Measurements from ENCODE around the gene MBLAC2.
A peak's percentile ranks its signal among the peaks of the same experiment; 100 is the strongest.

MBLAC2 gene

DNA sequence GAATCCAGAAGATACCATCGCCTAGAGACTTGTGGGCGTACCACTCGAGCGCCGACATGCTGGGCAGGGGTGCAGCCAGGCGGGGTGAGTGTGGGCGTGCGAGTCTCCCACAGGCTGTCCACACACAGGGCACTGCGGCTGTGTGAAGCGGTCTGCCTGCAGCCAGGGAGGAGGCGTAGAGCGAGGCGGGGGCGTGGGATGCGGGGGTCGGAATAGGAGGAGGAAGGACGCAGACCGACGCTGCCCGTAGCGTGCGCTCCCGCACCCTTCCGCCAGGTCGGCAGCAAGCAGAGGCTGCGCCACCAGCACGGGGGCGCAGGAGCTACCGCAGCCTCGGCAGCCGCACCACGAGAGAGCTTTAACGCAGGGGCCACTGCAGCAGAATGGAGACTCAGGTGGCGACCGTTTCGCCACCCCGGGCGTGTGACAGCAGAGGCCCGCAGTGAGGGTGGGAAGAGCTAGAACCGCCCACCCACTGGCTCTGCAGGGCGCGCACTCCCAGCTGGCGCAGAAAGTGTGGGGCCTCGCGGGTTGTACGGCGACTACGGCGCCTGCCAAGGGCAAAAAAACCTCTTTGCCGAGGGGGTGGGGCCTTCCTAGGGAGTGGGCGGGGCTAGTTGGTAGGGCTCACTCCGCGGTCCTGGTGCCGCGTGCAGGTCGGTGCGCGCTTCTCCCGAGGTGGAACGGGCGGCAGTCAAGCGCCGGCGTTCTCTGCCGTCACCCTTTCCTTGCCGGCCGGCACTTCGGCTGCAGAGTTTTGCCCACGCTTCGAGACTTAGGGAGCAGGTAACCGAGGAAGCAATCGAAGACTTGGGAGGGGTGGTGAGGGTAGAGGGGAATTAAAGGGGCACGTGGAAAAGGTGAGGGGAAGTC lies at the start of gene MBLAC2, which contains the start of gene POLR3G:
TSS of gene MBLAC2 (minus strand) at position 537 of the 873 bp plus-strand sequence. CDS start at position 58, 479 bp downstream.
TSS of gene POLR3G (plus strand) at position 630 of the 873 bp plus-strand sequence. CDS start 10,704 bp downstream, outside the sequence.
- H3K4me1 ChIP-seq (ENCODE audit: insufficient read depth, low read length): peaks cover 19% of the 10 kb centered on the region
- H3K9me3 ChIP-seq (ENCODE audit: control insufficient read depth, insufficient read depth, low read length): no peaks in the 10 kb centered on the region
- H3K36me3 ChIP-seq (ENCODE audit: insufficient read depth, low read length): no peaks in the 10 kb centered on the region
- H3K9ac ChIP-seq (ENCODE audit: low read depth, low read length): peak within 1 kb of the TSS; percentile 62

DNA sequence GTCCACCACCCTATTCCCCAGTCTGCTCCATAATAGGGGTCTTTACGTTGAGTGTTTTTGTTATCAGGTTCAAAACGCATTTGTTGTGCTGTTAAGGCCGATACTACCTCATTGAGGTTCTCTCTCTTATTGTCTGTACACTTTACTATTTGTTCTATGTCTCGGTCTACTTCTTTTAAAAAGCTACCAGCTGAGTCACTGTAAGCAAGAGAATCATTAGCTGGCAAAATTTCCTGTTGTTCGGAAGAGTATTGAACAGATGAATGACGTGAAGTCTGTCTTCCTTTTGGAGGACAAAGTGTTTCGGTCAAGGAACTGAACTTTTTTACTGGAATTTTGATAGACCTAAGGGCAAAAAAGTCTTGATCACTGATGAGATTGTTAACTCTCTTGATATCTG lies 44.5 kb upstream of the MBLAC2 start:
- Histone ChIP-seq H3K4me1 (ENCODE audit: insufficient read depth, low read length) (no peaks in the 10 kb centered on the region), H3K36me3 (ENCODE audit: insufficient read depth, low read length) (no peaks in the 10 kb centered on the region), H3K9ac (ENCODE audit: low read depth, low read length) (no peak overlapping the region), H3K9me3 (ENCODE audit: control insufficient read depth, insufficient read depth, low read length) (no peaks in the 10 kb centered on the region)

DNA sequence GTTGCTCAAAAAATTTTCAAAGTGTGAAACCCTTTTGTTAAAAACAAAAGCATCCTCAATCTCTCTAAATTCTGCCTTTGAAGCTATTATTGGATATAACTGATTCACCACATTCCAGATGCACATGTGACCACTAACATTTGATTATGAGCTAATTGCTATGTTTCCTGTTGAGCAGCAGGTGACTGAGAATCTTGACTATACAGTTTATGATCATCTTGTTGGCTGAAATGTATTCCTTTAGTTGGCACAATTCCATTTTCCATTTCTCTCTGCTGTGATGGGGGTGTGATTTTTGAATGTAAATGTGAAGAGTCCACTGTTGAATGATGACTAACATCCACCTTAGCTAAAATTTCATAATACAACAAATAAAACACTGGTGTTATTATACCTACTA lies 44.1 kb upstream of the MBLAC2 start:
- H3K9ac ChIP-seq (ENCODE audit: low read depth, low read length): no peak overlapping the region
- no peaks in the 10 kb centered on the region for H3K9me3 ChIP-seq (ENCODE audit: control insufficient read depth, insufficient read depth, low read length)
- no peaks in the 10 kb centered on the region for H3K4me1 ChIP-seq (ENCODE audit: insufficient read depth, low read length)
- H3K36me3 ChIP-seq (ENCODE audit: insufficient read depth, low read length): no peaks in the 10 kb centered on the region

DNA sequence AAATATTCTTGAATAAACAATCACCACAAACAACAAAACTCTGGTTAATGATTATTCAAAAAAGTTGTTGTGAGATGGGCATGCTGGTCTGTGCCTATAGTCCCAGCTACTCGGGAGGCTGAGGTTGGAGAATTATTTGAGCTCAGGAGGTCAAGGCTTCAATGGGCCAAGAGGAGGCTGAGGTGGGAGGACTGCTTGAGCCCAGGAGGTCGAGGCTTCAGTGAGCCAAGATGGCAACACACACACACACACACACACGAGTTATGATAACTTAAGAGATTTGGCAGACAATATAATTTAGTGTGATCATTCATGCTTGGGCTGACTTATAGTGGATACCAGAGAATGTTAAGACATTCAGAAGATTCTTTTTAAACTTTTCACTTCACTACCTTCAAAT lies 39.9 kb upstream of the MBLAC2 start:
- no peaks in the 10 kb centered on the region for H3K36me3 ChIP-seq (ENCODE audit: insufficient read depth, low read length)
- no peak overlapping the region for H3K9ac ChIP-seq (ENCODE audit: low read depth, low read length)
- no peaks in the 10 kb centered on the region for H3K4me1 ChIP-seq (ENCODE audit: insufficient read depth, low read length)
- no peaks in the 10 kb centered on the region for H3K9me3 ChIP-seq (ENCODE audit: control insufficient read depth, insufficient read depth, low read length)

DNA sequence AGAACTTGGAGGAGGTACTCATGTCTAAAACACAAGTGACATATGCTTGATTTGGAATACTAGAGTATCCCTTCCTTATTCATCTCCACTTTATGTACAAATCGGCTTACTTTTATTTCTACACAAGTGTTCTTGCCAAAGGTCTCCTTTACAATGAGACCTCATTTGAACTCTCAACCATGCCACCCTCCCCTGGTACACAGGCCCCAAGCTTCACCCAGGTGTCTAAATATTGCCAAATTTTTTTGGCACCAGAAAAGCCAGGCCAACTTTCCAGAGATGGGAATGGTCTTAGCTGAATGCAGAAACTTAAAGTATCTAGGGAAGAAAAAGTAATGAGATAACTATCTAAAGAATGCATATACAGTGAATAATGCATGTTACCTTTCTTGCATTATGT lies 35.9 kb upstream of the MBLAC2 start:
- Histone ChIP-seq H3K9ac (ENCODE audit: low read depth, low read length) (no peak overlapping the region), H3K4me1 (ENCODE audit: insufficient read depth, low read length) (no peaks in the 10 kb centered on the region), H3K9me3 (ENCODE audit: control insufficient read depth, insufficient read depth, low read length) (no peaks in the 10 kb centered on the region), H3K36me3 (ENCODE audit: insufficient read depth, low read length) (no peaks in the 10 kb centered on the region)

DNA sequence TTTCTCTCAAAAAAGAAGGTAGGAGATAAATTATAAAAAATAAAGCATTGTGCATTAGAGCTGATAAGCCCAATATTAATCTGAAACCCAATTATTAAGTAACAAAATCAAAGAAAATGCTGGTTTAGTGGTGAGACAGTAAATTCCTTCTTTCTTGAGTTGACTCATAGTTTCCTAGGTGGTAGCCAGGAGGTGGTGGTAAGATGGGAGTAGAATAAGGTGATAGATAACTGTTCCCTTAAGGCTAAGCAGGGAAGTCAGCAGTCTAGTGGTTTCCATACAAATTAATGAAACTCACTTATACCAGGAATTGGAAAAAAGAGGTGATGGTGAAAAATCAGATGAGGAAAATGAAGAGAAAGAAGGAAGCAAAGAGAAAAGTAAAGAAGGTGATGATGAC lies 31.6 kb upstream of the MBLAC2 start:
- H3K36me3 ChIP-seq (ENCODE audit: insufficient read depth, low read length): no peaks in the 10 kb centered on the region
- no peak overlapping the region for H3K9ac ChIP-seq (ENCODE audit: low read depth, low read length)
- H3K4me1 ChIP-seq (ENCODE audit: insufficient read depth, low read length): no peaks in the 10 kb centered on the region
- no peaks in the 10 kb centered on the region for H3K9me3 ChIP-seq (ENCODE audit: control insufficient read depth, insufficient read depth, low read length)

DNA sequence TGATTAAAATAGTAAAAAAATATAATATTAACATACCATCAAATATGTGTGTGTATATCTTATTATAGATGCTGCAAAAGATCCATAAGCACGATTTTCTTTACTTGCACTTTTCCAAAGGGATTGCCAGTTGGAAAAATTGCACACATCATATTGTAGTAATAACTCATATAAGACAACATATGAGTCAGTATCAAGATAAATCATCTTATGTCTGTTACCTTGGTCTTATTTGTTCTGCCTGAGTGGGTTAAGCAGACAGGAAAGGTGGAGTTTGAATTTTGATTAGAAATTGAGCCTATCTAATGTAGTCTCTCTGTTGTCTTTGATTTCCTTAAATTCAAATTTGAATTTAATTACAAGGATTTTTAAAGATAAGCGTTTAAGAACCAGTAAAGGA lies 30.2 kb upstream of the MBLAC2 start:
- Histone ChIP-seq H3K9ac (ENCODE audit: low read depth, low read length) (no peak overlapping the region), H3K36me3 (ENCODE audit: insufficient read depth, low read length) (no peaks in the 10 kb centered on the region), H3K4me1 (ENCODE audit: insufficient read depth, low read length) (no peaks in the 10 kb centered on the region), H3K9me3 (ENCODE audit: control insufficient read depth, insufficient read depth, low read length) (no peaks in the 10 kb centered on the region)

DNA sequence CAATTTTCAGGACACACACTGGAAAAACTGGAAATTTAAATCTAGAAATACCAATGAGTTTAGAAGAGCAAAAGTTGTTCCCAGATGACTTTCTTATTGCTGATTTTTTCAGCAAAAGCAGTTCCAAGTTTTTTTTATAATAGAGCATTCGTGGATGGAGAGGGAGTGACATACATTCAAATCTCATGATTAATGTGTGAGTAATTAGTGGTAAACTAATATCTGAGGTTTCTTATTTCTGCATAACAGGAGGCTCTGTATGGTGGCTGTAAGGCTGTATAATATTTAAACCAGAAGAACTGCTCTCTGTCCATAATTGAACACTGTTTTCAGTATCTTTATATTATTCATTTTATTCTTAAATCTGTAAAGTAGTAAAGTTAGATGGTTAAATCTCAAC lies 29.0 kb upstream of the MBLAC2 start:
- H3K36me3 ChIP-seq (ENCODE audit: insufficient read depth, low read length): no peaks in the 10 kb centered on the region

DNA sequence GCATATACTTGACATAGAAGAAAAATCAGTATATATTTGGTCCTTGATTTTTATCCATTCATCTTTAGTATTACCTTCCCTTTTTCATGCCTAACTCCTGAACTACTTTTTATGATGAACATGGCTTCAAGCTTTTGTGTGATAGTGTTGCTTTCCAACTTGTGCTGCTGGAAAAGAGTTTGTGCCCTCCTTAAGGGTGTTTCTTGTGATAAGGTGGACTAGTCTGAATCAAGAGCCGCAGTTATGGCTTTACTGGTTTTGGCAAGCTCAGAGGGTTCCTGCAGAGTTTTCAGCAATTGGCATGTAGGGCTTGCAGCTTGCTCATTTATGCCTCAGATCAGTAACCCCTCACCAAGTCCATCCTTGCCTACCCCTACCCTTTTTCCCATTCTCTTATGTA lies 20.6 kb upstream of the MBLAC2 start:
- Histone ChIP-seq H3K9ac (ENCODE audit: low read depth, low read length) (no peak overlapping the region), H3K4me1 (ENCODE audit: insufficient read depth, low read length) (no peaks in the 10 kb centered on the region), H3K36me3 (ENCODE audit: insufficient read depth, low read length) (peaks cover 5% of the 10 kb centered on the region; the same call in 1 of the 2 replicates), H3K9me3 (ENCODE audit: control insufficient read depth, insufficient read depth, low read length) (no peaks in the 10 kb centered on the region)

More for the DNA sequence above, 29.0 kb upstream of the MBLAC2 start:
- Histone ChIP-seq H3K9ac (ENCODE audit: low read depth, low read length) (no peak overlapping the region), H3K4me1 (ENCODE audit: insufficient read depth, low read length) (no peaks in the 10 kb centered on the region), H3K9me3 (ENCODE audit: control insufficient read depth, insufficient read depth, low read length) (no peaks in the 10 kb centered on the region)

DNA sequence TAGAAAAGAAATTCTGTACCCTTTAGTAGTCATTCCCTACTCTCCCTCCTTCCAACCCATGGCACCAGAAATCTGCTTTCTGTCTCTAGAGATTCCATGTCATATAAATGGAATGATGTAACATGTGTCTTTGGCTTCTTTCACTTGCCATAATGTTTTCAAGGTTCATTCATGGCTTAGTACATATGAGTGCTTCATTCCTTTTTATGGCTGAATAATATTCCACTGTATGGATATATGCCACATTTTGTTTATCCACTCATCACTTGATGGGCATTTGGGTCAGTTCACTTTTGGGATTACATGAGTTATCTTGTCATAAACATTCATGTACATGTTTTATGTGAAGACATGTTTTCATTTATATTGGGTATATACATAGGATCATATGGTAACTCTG lies 19.5 kb upstream of the MBLAC2 start:
- Histone ChIP-seq H3K9me3 (ENCODE audit: control insufficient read depth, insufficient read depth, low read length) (no peaks in the 10 kb centered on the region), H3K4me1 (ENCODE audit: insufficient read depth, low read length) (no peaks in the 10 kb centered on the region), H3K36me3 (ENCODE audit: insufficient read depth, low read length) (peaks cover 5% of the 10 kb centered on the region; the same call in 1 of the 2 replicates), H3K9ac (ENCODE audit: low read depth, low read length) (no peak overlapping the region)

DNA sequence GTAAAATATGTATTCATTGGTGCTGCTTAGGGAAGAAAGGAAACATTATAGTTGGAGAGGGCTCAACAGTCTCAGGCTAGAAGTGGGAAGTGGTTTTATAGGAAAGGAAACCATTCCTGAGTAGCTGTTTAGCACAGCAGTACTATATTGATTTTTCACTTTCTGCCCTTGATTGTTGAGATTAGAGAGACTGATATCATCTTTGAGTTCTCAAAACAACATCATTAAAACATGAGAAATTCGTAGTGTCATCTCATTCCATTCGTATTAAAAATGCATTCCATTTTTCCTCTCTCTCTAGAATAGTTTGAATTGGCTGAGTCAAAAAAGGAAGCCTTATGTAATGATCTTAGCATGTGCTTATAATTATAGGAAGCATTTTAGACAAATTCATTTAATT lies 14.2 kb upstream of the MBLAC2 start:
- peaks cover 4% of the 10 kb centered on the region; the same call in 1 of the 2 replicates for H3K36me3 ChIP-seq (ENCODE audit: insufficient read depth, low read length)
- H3K4me1 ChIP-seq (ENCODE audit: insufficient read depth, low read length): peaks cover 10% of the 10 kb centered on the region; the same call in 1 of the 2 replicates
- H3K9ac ChIP-seq (ENCODE audit: low read depth, low read length): no peak overlapping the region
- H3K9me3 ChIP-seq (ENCODE audit: control insufficient read depth, insufficient read depth, low read length): no peaks in the 10 kb centered on the region

DNA sequence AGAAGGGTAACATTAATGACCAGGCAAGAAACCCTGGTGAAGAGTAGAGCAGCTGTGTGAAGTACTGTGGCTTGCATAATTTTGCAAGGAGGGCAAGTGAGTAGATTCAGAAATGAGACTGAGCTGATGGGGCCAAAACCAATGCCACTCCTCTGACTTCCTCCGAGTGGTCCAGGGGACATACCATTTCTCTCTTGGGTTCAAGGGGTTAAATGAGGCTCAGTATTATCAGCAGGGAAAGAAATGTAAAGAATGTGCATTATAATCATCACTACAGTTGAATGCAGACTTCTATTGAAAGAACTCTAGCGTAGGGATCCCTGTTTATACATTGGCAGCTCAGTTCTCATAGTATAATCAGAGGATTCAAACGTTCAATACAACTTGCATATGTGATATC lies 10.0 kb upstream of the MBLAC2 start:
- H3K36me3 ChIP-seq (ENCODE audit: insufficient read depth, low read length): peaks cover 7% of the 10 kb centered on the region; the same call in 1 of the 2 replicates
- H3K9ac ChIP-seq (ENCODE audit: low read depth, low read length): no peak overlapping the region
- no peaks in the 10 kb centered on the region for H3K9me3 ChIP-seq (ENCODE audit: control insufficient read depth, insufficient read depth, low read length)
- peaks cover 12% of the 10 kb centered on the region for H3K4me1 ChIP-seq (ENCODE audit: insufficient read depth, low read length)

DNA sequence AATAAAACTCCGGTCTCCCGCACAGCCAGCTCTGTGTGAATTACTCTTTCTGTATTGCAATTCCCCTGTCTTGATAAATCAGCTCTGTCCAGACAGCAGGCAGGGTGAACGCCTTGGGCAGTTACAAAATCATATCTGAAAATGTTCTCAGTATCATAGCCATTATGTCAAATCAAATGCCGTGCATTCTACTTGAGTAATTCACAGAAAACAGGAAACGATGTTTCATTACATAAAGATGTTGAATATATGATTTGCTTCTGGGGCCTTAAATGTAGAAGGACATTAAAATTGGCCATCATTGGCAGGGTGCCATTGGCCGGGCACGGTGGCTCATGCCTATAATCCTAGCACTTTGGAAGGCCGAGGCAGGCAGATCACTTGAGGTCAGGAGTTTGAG lies 8.6 kb upstream of the MBLAC2 start:
- H3K36me3 ChIP-seq (ENCODE audit: insufficient read depth, low read length): peaks cover 7% of the 10 kb centered on the region; the same call in 1 of the 2 replicates
- H3K4me1 ChIP-seq (ENCODE audit: insufficient read depth, low read length): peaks cover 15% of the 10 kb centered on the region
- no peak overlapping the region for H3K9ac ChIP-seq (ENCODE audit: low read depth, low read length)
- H3K9me3 ChIP-seq (ENCODE audit: control insufficient read depth, insufficient read depth, low read length): no peaks in the 10 kb centered on the region

DNA sequence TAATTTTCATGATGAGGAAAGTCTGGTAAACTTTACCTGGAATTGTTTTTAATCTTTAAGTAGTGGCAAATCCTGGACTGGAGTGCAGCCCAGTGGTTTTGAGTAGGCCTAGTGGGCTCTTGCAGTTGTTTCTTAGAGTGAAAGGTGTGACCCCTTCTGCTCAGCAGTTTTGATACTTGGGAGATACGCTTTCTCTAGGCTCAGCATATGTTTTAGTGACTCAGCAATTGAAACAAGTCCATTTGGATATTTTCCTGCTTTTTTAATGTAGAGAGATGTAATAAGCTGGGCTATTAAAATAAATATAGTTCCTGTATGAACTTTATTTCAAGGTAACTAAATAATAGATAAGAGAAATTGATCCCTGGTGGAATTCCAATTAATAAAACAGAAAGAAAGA lies 6.1 kb upstream of the MBLAC2 start:
- no peak overlapping the region for H3K9ac ChIP-seq (ENCODE audit: low read depth, low read length)
- peaks cover 7% of the 10 kb centered on the region; the same call in 1 of the 2 replicates for H3K36me3 ChIP-seq (ENCODE audit: insufficient read depth, low read length)
- H3K9me3 ChIP-seq (ENCODE audit: control insufficient read depth, insufficient read depth, low read length): no peaks in the 10 kb centered on the region
- peaks cover 32% of the 10 kb centered on the region for H3K4me1 ChIP-seq (ENCODE audit: insufficient read depth, low read length)
